NCI-H1092 (cell line): ENCODE results near the gene SDR9C7.
"Not testable (repeated sequence)": the region's sequence is repeated elsewhere in the genome, so short reads cannot be mapped to it uniquely, and the experiment has no call there.

Experiments
- DNase-seq: peaks from one replicate; lab custom pipeline; 2025; lab: John Stamatoyannopoulos, UW

The SDR9C7 gene

GRCh38 chr12:56933826-56934625 lies at the start of gene SDR9C7:
Gene SDR9C7 (minus strand): TSS chr12:56934408. CDS start chr12:56934261, 147 bp downstream.
- DNase-seq: no peak

- DNase-seq: no peak
Measured at GRCh38 chr12:56983386-56983785, 49.2 kb upstream of the SDR9C7 start.

DNA sequence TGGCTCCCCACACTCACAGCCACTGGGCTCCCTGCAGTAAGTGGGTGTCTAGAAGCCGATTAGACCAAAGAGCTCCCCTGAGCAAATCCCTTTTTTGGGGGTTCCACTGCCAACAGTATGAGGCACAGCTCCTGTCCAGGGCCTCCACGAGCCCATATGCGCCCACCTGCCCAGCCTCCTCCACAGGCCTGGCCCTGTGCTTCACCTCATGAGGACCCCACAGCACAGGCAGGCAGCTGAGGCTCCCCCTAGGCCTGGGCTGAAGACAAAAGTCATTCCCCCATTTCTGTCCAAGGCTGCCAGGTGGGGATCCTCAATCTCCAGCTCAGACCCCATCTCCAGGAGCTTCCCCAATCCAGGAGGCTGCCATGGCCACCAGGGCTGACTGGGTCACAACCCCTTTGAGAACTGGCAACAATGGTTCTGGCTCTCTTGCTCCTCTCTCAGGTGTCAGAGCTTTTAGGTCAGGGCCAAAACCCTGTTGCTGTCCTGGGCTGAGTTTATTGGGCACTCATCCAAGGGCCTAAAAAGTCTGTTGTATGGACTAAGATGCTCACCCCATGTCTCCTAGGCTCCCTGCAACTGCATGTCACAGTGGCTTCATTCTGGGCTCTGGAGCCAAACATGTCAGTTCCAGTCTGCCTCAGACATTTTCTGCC lies 48.5 kb upstream of the SDR9C7 start:
- not testable (repeated sequence) for DNase-seq

DNA sequence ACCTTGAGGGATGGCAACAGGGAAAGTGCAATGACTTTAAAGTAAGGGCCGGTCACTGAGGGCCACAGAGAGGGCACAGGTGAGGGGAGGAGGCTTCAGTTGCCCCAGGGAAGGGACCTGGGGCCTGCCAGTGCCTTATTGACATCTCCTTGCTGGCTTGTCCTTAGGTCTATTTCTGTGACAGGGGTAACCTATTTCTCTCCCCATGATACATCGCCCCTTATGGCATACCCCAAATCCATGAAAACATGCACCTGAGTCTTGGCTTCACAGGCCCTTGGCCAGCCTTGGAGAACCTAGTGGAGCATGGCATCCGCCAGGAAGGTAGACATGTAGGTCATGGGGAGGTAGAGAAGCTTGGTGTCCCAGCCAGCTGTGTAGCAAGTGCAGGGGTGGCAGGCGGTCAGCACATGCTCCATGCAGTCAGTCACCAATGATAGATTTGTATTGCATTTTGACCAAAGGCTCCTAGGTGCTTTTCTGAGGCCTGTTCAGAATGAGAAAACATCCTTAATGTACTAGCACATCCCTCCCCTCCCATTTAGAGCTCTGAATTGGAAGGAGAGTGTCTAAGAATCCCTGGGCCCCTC lies 46.8 kb upstream of the SDR9C7 start:
- no peak for DNase-seq

GRCh38 chr12:56980268-56980667 lies 46.1 kb upstream of the SDR9C7 start:
- no peak for DNase-seq

GRCh38 chr12:56979628-56980027 lies 45.4 kb upstream of the SDR9C7 start:
- DNase-seq: no peak

GRCh38 chr12:56978397-56979138 lies 44.4 kb upstream of the SDR9C7 start:
- DNase-seq: no peak

GRCh38 chr12:56977361-56977760 lies 43.2 kb upstream of the SDR9C7 start:
- DNase-seq: not testable (repeated sequence)

- DNase-seq: not testable (repeated sequence)
Measured at GRCh38 chr12:56974224-56974623, 40.0 kb upstream of the SDR9C7 start.

DNA sequence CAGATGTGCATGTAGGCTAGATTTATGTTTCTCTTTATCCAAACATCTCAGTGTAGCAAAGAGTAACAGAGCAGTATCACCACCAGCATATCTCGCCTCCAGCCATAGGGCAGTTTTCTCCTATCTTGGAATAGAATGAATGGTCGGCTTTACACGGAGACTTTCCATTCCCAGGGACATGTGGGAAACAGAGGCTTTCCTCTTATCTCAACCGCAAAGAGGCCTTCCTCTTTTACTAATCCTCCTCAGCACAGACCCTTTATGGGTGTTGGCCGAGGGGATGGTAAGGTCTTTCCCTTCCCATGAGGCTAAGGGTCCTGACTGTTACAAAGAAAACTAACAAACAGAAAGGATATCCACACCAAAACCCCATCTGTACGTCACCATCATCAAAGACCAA lies 34.7 kb upstream of the SDR9C7 start:
- DNase-seq: not testable (repeated sequence)

- not testable (repeated sequence) for DNase-seq
Measured at GRCh38 chr12:56965997-56966642, 31.9 kb upstream of the SDR9C7 start.

DNA sequence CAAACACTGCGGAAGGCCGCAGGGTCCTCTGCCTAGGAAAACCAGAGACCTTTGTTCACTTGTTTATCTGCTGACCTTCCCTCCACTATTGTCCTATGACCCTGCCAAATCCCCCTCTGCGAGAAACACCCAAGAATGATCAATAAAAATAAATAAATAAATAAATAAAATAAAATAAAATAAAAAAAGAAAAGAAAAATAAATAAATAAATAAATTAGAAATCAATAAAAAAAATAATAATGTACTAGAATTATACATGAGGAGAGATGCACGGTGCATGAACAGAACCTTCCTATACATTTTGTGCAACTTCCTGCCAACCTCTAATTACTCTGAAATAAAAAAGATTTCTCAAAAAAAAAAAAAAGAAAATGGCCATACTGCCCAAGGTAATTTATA lies 30.9 kb upstream of the SDR9C7 start:
- not testable (repeated sequence) for DNase-seq

DNA sequence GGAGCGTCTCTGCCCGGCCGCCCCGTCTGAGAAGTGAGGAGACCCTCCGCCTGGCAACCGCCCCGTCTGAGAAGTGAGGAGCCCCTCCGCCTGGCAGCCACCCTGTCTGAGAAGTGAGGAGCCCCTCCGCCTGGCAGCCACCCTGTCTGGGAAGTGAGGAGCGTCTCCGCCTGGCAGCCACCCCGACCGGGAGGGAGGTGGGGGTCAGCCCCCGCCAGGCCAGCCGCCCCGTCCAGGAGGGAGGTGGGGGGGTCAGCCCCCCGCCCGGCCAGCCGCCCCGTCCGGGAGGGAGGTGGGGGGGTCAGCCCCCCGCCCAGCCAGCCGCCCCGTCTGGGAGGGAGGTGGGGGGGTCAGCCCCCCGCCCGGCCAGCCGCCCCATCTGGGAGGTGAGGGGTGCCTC lies 29.3 kb upstream of the SDR9C7 start:
- DNase-seq: not testable (repeated sequence)

DNA sequence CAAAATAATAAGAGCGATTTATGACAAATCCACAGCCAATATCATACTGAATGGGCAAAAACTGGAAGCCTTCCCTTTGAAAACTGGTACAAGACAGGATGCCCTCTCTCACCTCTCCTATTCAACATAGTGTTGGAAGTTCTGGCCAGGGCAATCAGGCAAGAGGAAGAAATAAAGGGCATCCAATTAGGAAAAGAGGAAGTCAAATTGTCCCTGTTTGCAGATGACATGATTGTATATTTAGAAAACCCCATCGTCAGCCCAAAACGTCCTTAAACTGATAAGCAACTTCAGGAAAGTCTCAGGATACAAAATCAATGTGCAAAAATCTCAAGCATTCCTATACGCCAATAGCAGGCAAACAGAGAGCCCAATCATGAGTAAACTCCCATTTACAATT lies 28.0 kb upstream of the SDR9C7 start:
- not testable (repeated sequence) for DNase-seq

GRCh38 chr12:56958422-56958821 lies 24.2 kb upstream of the SDR9C7 start:
- no peak for DNase-seq

DNA sequence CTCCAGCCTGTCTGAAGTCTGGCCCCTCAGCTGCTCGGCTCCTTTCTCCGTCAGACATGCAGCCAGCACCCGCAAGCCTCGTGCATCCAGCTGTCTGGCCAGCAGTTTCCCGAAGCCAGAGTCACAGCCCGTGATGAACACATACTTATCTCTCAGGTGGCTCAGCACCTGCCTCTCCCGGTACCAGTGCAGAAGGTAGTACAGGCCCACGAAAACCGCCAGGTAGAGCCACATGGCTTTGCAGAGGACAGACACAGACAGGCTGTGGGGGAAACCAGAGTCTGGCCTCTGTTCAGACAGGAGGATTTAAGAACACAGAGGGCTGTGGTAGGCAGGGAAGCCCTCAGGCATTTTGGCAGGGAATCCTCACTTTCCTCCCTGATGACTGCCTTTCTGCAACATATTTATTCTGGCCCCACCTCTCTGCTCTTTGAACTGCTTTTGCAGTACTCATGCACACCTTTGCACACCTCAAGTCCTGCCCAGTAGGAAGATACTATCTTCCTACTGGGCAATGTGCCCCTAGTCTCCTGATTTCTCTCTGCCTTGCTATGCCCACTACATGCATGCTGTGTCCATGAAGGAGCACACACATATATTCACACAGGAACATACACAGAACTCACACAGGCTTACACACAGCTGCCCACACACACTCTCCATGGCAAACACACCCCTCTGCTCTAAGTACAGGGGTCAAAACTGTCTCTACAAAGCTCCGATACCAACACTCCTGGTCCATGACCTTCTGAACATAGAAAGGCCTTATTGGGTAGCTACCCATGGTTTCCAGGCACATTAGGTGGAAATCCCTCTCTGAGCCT lies 23.2 kb upstream of the SDR9C7 start, which contains the start of gene RDH16:
Gene RDH16 (minus strand): TSS at position 380 of the 824 bp plus-strand sequence. CDS start 146 bp downstream, at position 234.
- DNase-seq: no peak

DNA sequence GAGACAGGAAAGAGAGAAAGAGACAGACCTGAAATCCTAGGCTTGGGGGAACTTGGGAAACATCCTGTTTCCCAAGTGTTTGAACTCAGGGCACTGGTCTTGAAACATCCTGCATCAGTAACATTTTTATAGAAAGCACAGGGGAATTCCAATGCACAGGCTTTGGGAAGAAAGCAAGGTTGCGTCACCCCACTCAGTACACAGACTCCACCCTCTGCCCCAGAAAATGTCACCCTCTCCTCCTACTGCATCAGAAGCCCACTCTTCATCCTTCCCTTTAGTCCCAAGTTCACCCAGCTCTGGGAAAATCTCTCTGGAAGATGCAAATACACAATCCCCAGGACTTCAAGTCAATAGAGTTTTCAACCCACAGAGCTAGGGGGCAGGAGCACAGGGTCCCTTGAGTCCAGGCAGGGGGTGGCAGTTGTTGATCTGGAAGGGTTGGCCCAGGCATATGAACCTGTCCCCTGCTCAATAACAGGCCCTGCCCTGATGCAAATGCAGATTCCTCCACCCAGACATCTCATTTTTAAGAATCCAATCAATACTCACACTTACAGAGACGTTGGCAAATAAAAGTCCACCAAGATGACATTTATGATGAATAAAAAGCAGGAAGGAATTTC lies 21.5 kb upstream of the SDR9C7 start:
- DNase-seq: no peak

GRCh38 chr12:56954958-56955355 lies 20.7 kb upstream of the SDR9C7 start:
- no peak for DNase-seq

DNA sequence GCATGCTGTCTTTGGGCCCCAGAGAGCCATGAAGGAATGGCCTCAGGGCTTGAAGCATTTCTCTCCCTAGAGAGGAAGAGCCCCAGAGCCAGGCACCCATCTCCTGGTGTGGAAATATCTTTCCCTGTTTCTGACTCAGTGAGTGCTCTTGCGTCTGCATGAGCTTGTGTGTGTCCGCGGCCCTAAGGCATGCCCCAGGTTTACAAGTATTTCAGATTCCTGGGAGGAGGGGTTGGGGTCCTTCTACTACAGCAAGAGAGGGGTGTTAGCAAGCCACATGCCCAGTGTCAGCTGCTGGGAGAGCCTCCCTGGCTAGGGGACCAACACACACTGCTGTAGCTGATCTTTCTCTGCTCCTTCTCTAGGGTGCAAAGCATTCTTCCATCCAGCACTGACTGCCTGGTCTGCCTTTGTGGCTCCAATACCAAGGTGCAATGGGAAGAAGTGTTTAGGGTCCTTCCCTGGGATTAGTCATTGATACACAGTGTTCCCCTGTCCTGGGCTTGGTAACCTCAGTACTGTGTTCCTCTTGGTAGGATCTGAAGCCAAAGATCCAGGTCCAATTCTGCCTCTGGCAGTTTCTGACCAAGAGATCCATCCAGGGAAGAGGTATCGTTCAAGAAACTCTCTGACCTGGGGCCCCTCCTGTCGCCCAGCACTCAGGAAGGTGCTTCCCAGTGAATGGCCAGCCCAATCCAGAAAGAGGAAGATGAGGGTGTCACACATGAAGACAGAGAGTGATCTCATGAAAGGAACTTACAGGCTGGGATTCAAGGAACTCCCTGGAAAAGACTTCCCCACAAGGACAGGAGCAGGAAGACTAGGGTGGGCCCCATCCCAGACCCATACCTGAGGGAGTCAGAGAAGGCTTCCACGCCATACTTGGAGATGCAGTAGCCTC lies 20.1 kb upstream of the SDR9C7 start:
- no peak for DNase-seq
